ENCODE data around the gene RUBCN. TPM values are rescaled to one million over a fixed set of nuclear protein-coding genes. Genes with fewer than 3 reads are reported as not detected.
"Not testable (repeated sequence)": the region's sequence is repeated elsewhere in the genome, so short reads cannot be mapped to it uniquely, and the experiment has no call there.

Gene RUBCN
- total and polyA plus RNA-seq, 2 donors: 7.9 to 14.6 TPM

- not testable (repeated sequence) for DNase-seq (ENCODE audit: extremely low spot score); H3K27ac ChIP-seq (ENCODE audit: low read depth); H3K4me1 ChIP-seq (ENCODE audit: insufficient read depth); H3K36me3 ChIP-seq (ENCODE audit: insufficient read depth)
- 12% methylated on average over 3 of the region's 18 CpGs for WGBS
- peak overlapping the region; percentile 45 for H3K4me3 ChIP-seq (ENCODE audit: low read depth, low read length)
Observed at GRCh38 chr3:197626404-197627157, 110.1 kb downstream of the RUBCN start.

- 96% methylated on average over 13 of the region's 13 CpGs for WGBS
- not testable (repeated sequence) for DNase-seq (ENCODE audit: extremely low spot score); H3K36me3 ChIP-seq (ENCODE audit: insufficient read depth); H3K4me1 ChIP-seq (ENCODE audit: insufficient read depth); H3K4me3 ChIP-seq (ENCODE audit: low read depth, low read length); H3K27ac ChIP-seq (ENCODE audit: low read depth)
Observed at GRCh38 chr3:197621478-197621877, 115.2 kb downstream of the RUBCN start.

Other genes with a start within 250 kb of the RUBCN start
- gene BDH1, start 180.9 kb downstream of the RUBCN start, total RNA-seq: 6.9 TPM
- 13.7 TPM for gene BDH1, start 180.9 kb downstream of the RUBCN start, polyA plus RNA-seq
- gene FYTTD1, start 13.0 kb upstream of the RUBCN start, total RNA-seq: 56.4 TPM
- gene FYTTD1, start 13.0 kb upstream of the RUBCN start, polyA plus RNA-seq: 36.5 TPM
- 138 TPM for gene LRCH3, start 54.4 kb upstream of the RUBCN start, total RNA-seq
- 21.1 TPM for gene LRCH3, start 54.4 kb upstream of the RUBCN start, polyA plus RNA-seq
- gene RPL35A, start 213.3 kb upstream of the RUBCN start, total RNA-seq: 1,028 TPM
- 1,260 TPM for gene RPL35A, start 213.3 kb upstream of the RUBCN start, polyA plus RNA-seq
- gene LMLN, start 223.3 kb upstream of the RUBCN start, total RNA-seq: 13.9 TPM
- gene LMLN, start 223.3 kb upstream of the RUBCN start, polyA plus RNA-seq: 2.4 TPM